K562 (cell line): ENCODE data around the gene BRAP. TPM values are rescaled to one million over a fixed set of nuclear protein-coding genes. Genes with fewer than 3 reads are reported as not detected.

Experiments
- ARID1B ChIP-seq: fragments of 450-650 bp; IDR thresholded peaks from 2 replicates; pipeline ENCODE4 v1.6.1; 2016; ENCODE audit warnings: antibody characterized with exemption, mild to moderate bottlenecking, inconsistent platforms
- CBFA2T2 ChIP-seq: fragments of 450-650 bp; conservative IDR thresholded peaks from 2 replicates; pipeline ENCODE4 v1.6.1; 2017; ENCODE audit warnings: mild to moderate bottlenecking
- CBFA2T3 ChIP-seq: fragments of 450-650 bp; IDR thresholded peaks from 2 replicates; pipeline ENCODE4 v1.6.1; 2017
- CBX3 ChIP-seq, 2 experiments: IDR thresholded peaks; 1 replicate in 1 of 2; 2 replicates in 1 of 2; pipeline ENCODE4 v1.6.1; 2012; ENCODE audit warnings: inconsistent platforms in 2 of 2, low read length in 2 of 2, borderline replicate concordance in 1 of 2, control low read depth in 1 of 2
- CXXC5 ChIP-seq: fragments of 250-450 bp; sonication (Bioruptor Pico); IDR thresholded peaks from 2 replicates; pipeline ENCODE4 v1.8.0; 2022; ENCODE audit warnings: inconsistent platforms, mild to moderate bottlenecking, moderate library complexity
- FOSL1 ChIP-seq: fragments of 200-800 bp; sonication (Bioruptor generic); conservative IDR thresholded peaks from 2 replicates; pipeline ENCODE4 v1.6.1; 2016; ENCODE audit warnings: missing genetic modification characterization, missing compliant biosample characterization
- HDAC3 ChIP-seq: fragments of 450-650 bp; IDR thresholded peaks from 2 replicates; pipeline ENCODE4 v1.6.1; 2018; ENCODE audit warnings: borderline replicate concordance, mild to moderate bottlenecking, moderate library complexity; ENCODE audit not compliant: partially characterized antibody
- HMBOX1 ChIP-seq: sonication (generic); IDR thresholded peaks from 2 replicates; pipeline ENCODE4 v1.6.1; 2016
- HMGN3 ChIP-seq: IDR thresholded peaks from 2 replicates; pipeline ENCODE4 v1.6.1; 2011; ENCODE audit warnings: borderline replicate concordance, low read depth, mild to moderate bottlenecking, mixed read lengths, low read length; ENCODE audit not compliant: insufficient read length; ENCODE audit errors: extremely low read depth
- HNRNPUL1 ChIP-seq: fragments of 200-400 bp; formaldehyde crosslinking; IDR thresholded peaks from 2 replicates; pipeline ENCODE4 v1.6.1; 2017; ENCODE audit warnings: low read length
- KDM5B ChIP-seq: fragments of 200-600 bp; sonication (generic); IDR thresholded peaks from 2 replicates; pipeline ENCODE4 v1.6.1; 2012; ENCODE audit warnings: low read depth, mild to moderate bottlenecking, moderate library complexity, low read length, control low read depth, inconsistent platforms; ENCODE audit not compliant: insufficient replicate concordance
- LEF1 ChIP-seq: fragments of 450-650 bp; IDR thresholded peaks from 2 replicates; pipeline ENCODE4 v1.6.1; 2016; ENCODE audit warnings: mild to moderate bottlenecking
- MAFG ChIP-seq: fragments of 450-650 bp; conservative IDR thresholded peaks from 2 replicates; pipeline ENCODE4 v1.6.1; 2016; ENCODE audit warnings: missing genetic modification characterization, missing compliant biosample characterization
- MLLT1 ChIP-seq, 2 experiments: fragments of 450-650 bp; IDR thresholded peaks; 2 replicates each; pipeline ENCODE4 v1.6.1; 2016
- MTA2 ChIP-seq: fragments of 450-650 bp; IDR thresholded peaks from 2 replicates; pipeline ENCODE4 v1.6.1; 2016; ENCODE audit warnings: low read depth
- NFIC ChIP-seq: fragments of 450-650 bp; IDR thresholded peaks from 2 replicates; pipeline ENCODE4 v1.6.1; 2017; ENCODE audit warnings: mild to moderate bottlenecking, inconsistent platforms
- NR2F6 ChIP-seq: fragments of 450-650 bp; formaldehyde crosslinking; IDR thresholded peaks from 2 replicates; pipeline ENCODE4 v1.4.0; 2020; ENCODE audit warnings: mild to moderate bottlenecking
- NRF1 ChIP-seq, 2 experiments: fragments of 450-650 bp; IDR thresholded peaks in 1 of 2; conservative IDR thresholded peaks in 1 of 2; 2 replicates each; pipeline ENCODE4 v1.6.1; 2014; ENCODE audit warnings: mild to moderate bottlenecking in 2 of 2
- PML ChIP-seq: IDR thresholded peaks from 2 replicates; pipeline ENCODE4 v1.6.1; 2012; ENCODE audit warnings: low read length, inconsistent platforms
- RCOR1 ChIP-seq, 2 experiments: IDR thresholded peaks; 2 replicates each; pipeline ENCODE4 v1.6.1; 2012; ENCODE audit warnings: low read depth in 2 of 2, low read length in 2 of 2, borderline replicate concordance in 1 of 2, improper control_type of control experiment in 1 of 2
- SAFB2 ChIP-seq: fragments of 200-400 bp; formaldehyde crosslinking; IDR thresholded peaks from 2 replicates; pipeline ENCODE4 v1.6.1; 2018; ENCODE audit warnings: borderline replicate concordance, low read length, low read depth, moderate library complexity; ENCODE audit not compliant: severe bottlenecking
- TFE3 ChIP-seq: fragments of 450-650 bp; formaldehyde crosslinking; IDR thresholded peaks from 2 replicates; pipeline ENCODE4 v1.4.0; 2020; ENCODE audit warnings: mild to moderate bottlenecking, mixed read lengths
- ZNF395 ChIP-seq: fragments of 200-800 bp; sonication (Bioruptor generic); IDR thresholded peaks from 2 replicates; pipeline ENCODE4 v1.6.1; 2017; ENCODE audit warnings: missing genetic modification characterization, missing compliant biosample characterization
- ZNF41 ChIP-seq: fragments of 250-450 bp; sonication (Bioruptor Pico); conservative IDR thresholded peaks from 2 replicates; pipeline ENCODE4 v1.4.0; 2020; ENCODE audit warnings: mild to moderate bottlenecking
- ZNF57 ChIP-seq: fragments of 450-650 bp; formaldehyde crosslinking; IDR thresholded peaks from 2 replicates; pipeline ENCODE4 v1.4.0; 2020; ENCODE audit warnings: mild to moderate bottlenecking, moderate library complexity
- polyA plus RNA-seq, 8 experiments: library from polyadenylated mRNA; depleted of rRNA in 4 of 8; stranded (reverse) in 5 of 8; unstranded in 3 of 8; fragments of >200 nt; fragmentation: Nextera tagmentation in 2 of 8; fragmentation: Illumina TruSeq in 1 of 8; extraction: Ambion mirVana in 2 of 8; extraction: Trizol in 1 of 8; gene quantifications; 2 replicates each; pipeline versions ENCODE4 v1.2.1 to v1.2.3, GENCODE V29; 2011 to 2014; ENCODE audit warnings: inconsistent platforms in 1 of 8, missing spikeins in 1 of 8
- total RNA-seq, 7 experiments: library from RNA; depleted of rRNA in 6 of 7; stranded (reverse); fragments of >200 nt in 6 of 7; fragmentation: Illumina TruSeq in 2 of 7; extraction: Trizol in 2 of 7; gene quantifications; 2 replicates each; pipeline versions ENCODE4 v1.2.1 to v1.2.3, GENCODE V29; 2011 to 2021; ENCODE audit warnings: low replicate concordance in 1 of 7

BRAP gene
- total and polyA plus RNA-seq, 9 of the 15 experiments (the other 6 are each of a cell fraction or from before 2014, with no cell fraction given), result 2.2 to 32.6 (median 27.5) TPM

GRCh38 chr12:111635524-111635923, 50.2 kb downstream of the BRAP start (continued):
- TF ChIP-seq KDM5B (peak; percentile 72), ARID1B (peak; percentile 53), NR2F6 (CRISPR knock-in tag) (no peak), HMGN3 (no peak), TFE3 (no peak), CXXC5 (CRISPR knock-in tag) (0 out of 2 replicates have a peak, but pooled peaks have one; percentile 3), MAFG (tag) (peak; percentile 37), MLLT1 (IDR thresholded peaks at IDR 0.05) (peak in 1 of 2 experiments; percentile 73; a peak in 2 of 4 replicates), MTA2 (no peak), CBFA2T3 (peak; percentile 76), CBFA2T2 (peak; percentile 55), HDAC3 (no peak), CBX3 (IDR thresholded peaks at IDR 0.05; ENCODE audit: borderline replicate concordance in 1 of 2, low read length in 2 of 2) (no peak), FOSL1 (peak; percentile 34), ZNF395 (CRISPR knock-in tag) (peak; percentile 25; the same call in 1 of the 2 replicates), HMBOX1 (peak; percentile 76), SAFB2 (no peak), LEF1 (peak; percentile 29; the same call in 1 of the 2 replicates), ZNF57 (no peak), RCOR1 (IDR thresholded peaks at IDR 0.05; ENCODE audit: borderline replicate concordance in 1 of 2, low read depth in 2 of 2, low read length in 2 of 2) (peak in 1 of 2 experiments; percentile 55; a peak in 2 of 4 replicates), NFIC (peak; percentile 10; the same call in 1 of the 2 replicates), NRF1 (conservative IDR thresholded peaks at IDR 0.05 in 1 of 2, IDR thresholded peaks at IDR 0.05 in 1 of 2) (0 out of 4 replicates have a peak, but pooled peaks of 1 of the 2 experiments have one; percentile 18), PML (0 out of 2 replicates have a peak, but pooled peaks have one; percentile 35), ZNF41 (CRISPR knock-in tag) (no peak), HNRNPUL1 (no peak)
